HL-60 (cell line): ENCODE results near the gene FADS6.

Experiments
- CTCF ChIP-seq: IDR thresholded peaks from one replicate; pipeline ENCODE4 v1.5.1; 2011; ENCODE audit warnings: low read length, control low read depth, inconsistent platforms; ENCODE audit not compliant: insufficient read depth
- GABPA ChIP-seq: IDR thresholded peaks from 2 replicates; pipeline ENCODE4 v1.6.1; 2012; ENCODE audit warnings: low read depth

- no peak for TF ChIP-seq CTCF
- TF ChIP-seq GABPA, result no peak
These were observed 31.0 kb upstream of the FADS6 start, which contains the start of gene OTOP2 for GRCh38 chr17:74924250-74924948.
